ENCODE measurements around the gene SRRM4.

DNA sequence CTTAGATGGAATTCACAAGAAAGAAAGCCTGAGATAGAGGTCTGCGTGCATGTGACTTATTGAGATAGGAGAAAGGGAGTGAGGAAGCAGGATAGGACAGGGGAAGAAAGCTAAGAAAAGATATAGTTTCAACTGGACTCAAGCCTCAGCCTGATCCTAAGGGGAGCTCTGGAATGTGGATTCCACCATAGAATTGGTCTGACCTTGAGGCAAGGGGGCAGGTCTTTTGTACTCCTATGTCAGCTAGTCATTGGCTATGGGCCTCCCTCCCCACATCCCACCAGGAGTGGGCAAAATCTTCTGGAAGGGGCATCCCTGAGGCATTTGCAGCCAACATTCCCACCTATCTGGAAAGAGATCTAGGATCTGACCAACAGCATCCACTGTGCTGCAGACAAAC lies 108.9 kb downstream of the SRRM4 start:
- TF ChIP-seq, protein P1, sequence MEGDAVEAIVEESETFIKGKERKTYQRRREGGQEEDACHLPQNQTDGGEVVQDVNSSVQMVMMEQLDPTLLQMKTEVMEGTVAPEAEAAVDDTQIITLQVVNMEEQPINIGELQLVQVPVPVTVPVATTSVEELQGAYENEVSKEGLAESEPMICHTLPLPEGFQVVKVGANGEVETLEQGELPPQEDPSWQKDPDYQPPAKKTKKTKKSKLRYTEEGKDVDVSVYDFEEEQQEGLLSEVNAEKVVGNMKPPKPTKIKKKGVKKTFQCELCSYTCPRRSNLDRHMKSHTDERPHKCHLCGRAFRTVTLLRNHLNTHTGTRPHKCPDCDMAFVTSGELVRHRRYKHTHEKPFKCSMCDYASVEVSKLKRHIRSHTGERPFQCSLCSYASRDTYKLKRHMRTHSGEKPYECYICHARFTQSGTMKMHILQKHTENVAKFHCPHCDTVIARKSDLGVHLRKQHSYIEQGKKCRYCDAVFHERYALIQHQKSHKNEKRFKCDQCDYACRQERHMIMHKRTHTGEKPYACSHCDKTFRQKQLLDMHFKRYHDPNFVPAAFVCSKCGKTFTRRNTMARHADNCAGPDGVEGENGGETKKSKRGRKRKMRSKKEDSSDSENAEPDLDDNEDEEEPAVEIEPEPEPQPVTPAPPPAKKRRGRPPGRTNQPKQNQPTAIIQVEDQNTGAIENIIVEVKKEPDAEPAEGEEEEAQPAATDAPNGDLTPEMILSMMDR (IDR thresholded peaks at IDR 0.05; ENCODE audit: low read depth, low read length), result no peak
- TF ChIP-seq MYC (IDR thresholded peaks at IDR 0.05; ENCODE audit: low read depth, low read length), result no peak
- no peak for TF ChIP-seq POLR2A (IDR thresholded peaks at IDR 0.05; ENCODE audit: extremely low read depth, insufficient read length)

Measured in NB4 (cell line).